Panc1 (cell line): ENCODE results near the gene HDLBP. TPM values are rescaled to one million over a fixed set of nuclear protein-coding genes. Genes with fewer than 3 reads are reported as not detected.

ENCODE experiments used
- ATAC-seq: fragments of 200-7000 bp; cut with Tn5 transposase; 2 replicates; pipeline ENCODE4 v1.9.1; 2020; ENCODE audit warnings: mild to moderate bottlenecking, moderate library complexity
- BruUV-seq: library from RNA; stranded (reverse); fragments of 400-500 nt; replicated peaks from 2 replicates; lab custom pipeline; 2021; lab: Mats Ljungman, UMichigan
- CTCF ChIA-PET: fragments of 300-600 bp; sonication (Branson Sonifier 250); formaldehyde crosslinking; loops from one replicate; lab custom pipeline; 2022; ENCODE audit warnings: antibody characterized with exemption; lab: Charles Lee
- POLR2A ChIA-PET: fragments of 300-600 bp; sonication (Branson Sonifier 250); formaldehyde crosslinking; loops from one replicate; lab custom pipeline; 2022; ENCODE audit warnings: antibody characterized with exemption; lab: Charles Lee
- DNase-seq: peaks from one replicate; pipeline ENCODE4 v3.0.0-alpha.2; 2010; ENCODE audit warnings: low read depth, low spot score
- H3K27ac ChIP-seq: 2 replicates; pipeline ENCODE4 v1.5.1; 2011; ENCODE audit warnings: mild to moderate bottlenecking, low read length, inconsistent platforms
- H3K27me3 ChIP-seq: fragments of 200-500 bp; sonication (Bioruptor generic); 2 replicates; pipeline ENCODE4 v1.6.0; 2014; ENCODE audit warnings: low read length, inconsistent platforms; ENCODE audit not compliant: control insufficient read depth, insufficient read depth
- H3K36me3 ChIP-seq: fragments of 200-500 bp; sonication (Bioruptor generic); 2 replicates; pipeline ENCODE4 v1.5.1; 2014; ENCODE audit warnings: inconsistent platforms, mild to moderate bottlenecking, low read length, moderate library complexity; ENCODE audit not compliant: control insufficient read depth, insufficient read depth
- H3K4me1 ChIP-seq: 2 replicates; pipeline ENCODE4 v1.5.1; 2011; ENCODE audit warnings: inconsistent platforms, mild to moderate bottlenecking, low read length, moderate library complexity; ENCODE audit not compliant: control insufficient read depth, insufficient read depth
- H3K4me3 ChIP-seq, 2 experiments: 2 replicates each; pipeline ENCODE4 v1.5.1; 2011 to 2012; ENCODE audit warnings: low read depth in 2 of 2, low read length in 2 of 2, mild to moderate bottlenecking in 2 of 2, inconsistent platforms in 1 of 2, moderate library complexity in 1 of 2
- H3K9me3 ChIP-seq: fragments of 200-500 bp; sonication (Bioruptor generic); 2 replicates; pipeline ENCODE4 v1.5.1; 2014; ENCODE audit warnings: low read depth, mild to moderate bottlenecking, inconsistent platforms, low read length, moderate library complexity; ENCODE audit not compliant: control insufficient read depth, insufficient read depth
- CTCF ChIP-seq: fragments of 450-650 bp; IDR thresholded peaks from 2 replicates; pipeline ENCODE4 v1.5.1; 2017; ENCODE audit warnings: mild to moderate bottlenecking
- POLR2AphosphoS5 ChIP-seq: IDR thresholded peaks from 2 replicates; pipeline ENCODE4 v1.6.1; 2012; ENCODE audit warnings: mild to moderate bottlenecking, low read depth, low read length, moderate library complexity
- REST ChIP-seq, 2 experiments: IDR thresholded peaks; 2 replicates each; pipeline ENCODE4 v1.6.1; 2011 to 2012; ENCODE audit warnings: low read depth in 2 of 2, control low read depth in 1 of 2, low read length in 1 of 2, mild to moderate bottlenecking in 1 of 2, moderate library complexity in 1 of 2; ENCODE audit not compliant: insufficient read depth in 1 of 2
- SIN3A ChIP-seq: IDR thresholded peaks from 2 replicates; pipeline ENCODE4 v1.6.1; 2012; ENCODE audit warnings: low read depth, mild to moderate bottlenecking, low read length, moderate library complexity, borderline replicate concordance; ENCODE audit not compliant: insufficient read depth
- TCF7L2 ChIP-seq: IDR thresholded peaks from 2 replicates; pipeline ENCODE4 v1.6.1; 2011; ENCODE audit warnings: mild to moderate bottlenecking, low read depth, low read length, inconsistent platforms
- in situ Hi-C: cut with HindIII; loops from 2 replicates; pipeline ENCODE4 v1.10.0; 2016; ENCODE audit warnings: low sequenced_read_pairs, low pct_unique_long_range_greater_than_20kb
- intact Hi-C: fragments of 100-400 bp; cut with micrococcal nuclease; formaldehyde crosslinking; loops from one replicate; pipeline ENCODE4 v1.10.0; 2022; ENCODE audit not compliant: unreplicated experiment
- total RNA-seq: library from RNA; stranded (reverse); gene quantifications from one replicate; pipeline ENCODE4 v1.2.1, GENCODE V29; 2021; ENCODE audit not compliant: unreplicated experiment

The HDLBP gene
- total RNA-seq, 1 experiment from 2014 or later: 656 TPM

GRCh38 chr2:241344925-241345651, 29.6 kb upstream of the HDLBP start:
- ATAC-seq (no peak), DNase-seq (no peak)
- H3K4me3 ChIP-seq: no peak overlapping the region
- no peaks in the 10 kb centered on the region for H3K4me1 ChIP-seq
- no TSS peak for BruUV-seq
- no peaks in the 10 kb centered on the region for H3K27me3 ChIP-seq
- intact Hi-C loops: no loop called here
- TF ChIP-seq CTCF: no peak
- no peak for TF ChIP-seq TCF7L2
- no peak for TF ChIP-seq SIN3A
- no peak for TF ChIP-seq POLR2AphosphoS5
- no peak for TF ChIP-seq REST (IDR thresholded peaks at IDR 0.05; ENCODE audit: insufficient read depth in 1 of 2, low read depth in 2 of 2, low read length in 1 of 2)
- no peak overlapping the region for H3K27ac ChIP-seq
- CTCF ChIA-PET: no interaction called here
- no peaks in the 10 kb centered on the region for H3K9me3 ChIP-seq
- in situ Hi-C loops: no loop called here
- POLR2A ChIA-PET: no interaction called here
- H3K36me3 ChIP-seq: peaks cover 21% of the 10 kb centered on the region

GRCh38 chr2:241340631-241341163, 25.2 kb upstream of the HDLBP start:
- TF ChIP-seq CTCF (no peak), TCF7L2 (no peak), SIN3A (no peak), REST (IDR thresholded peaks at IDR 0.05; ENCODE audit: insufficient read depth in 1 of 2, low read depth in 2 of 2, low read length in 1 of 2) (no peak)
- intact Hi-C loops (no loop called here), in situ Hi-C loops (no loop called here)
- no peaks in the 10 kb centered on the region for H3K27me3 ChIP-seq
- POLR2A ChIA-PET: no interaction called here
- no peak overlapping the region for H3K27ac ChIP-seq
- DNase-seq (no peak), ATAC-seq (no peak)
- H3K4me1 ChIP-seq: no peaks in the 10 kb centered on the region
- no TSS peak for BruUV-seq
- no peak overlapping the region for H3K4me3 ChIP-seq
- H3K36me3 ChIP-seq: peaks cover 32% of the 10 kb centered on the region
- H3K9me3 ChIP-seq: no peaks in the 10 kb centered on the region
- CTCF ChIA-PET: no interaction called here
